ENCODE data around the gene NNMT.
A peak's percentile ranks its signal among the peaks of the same experiment; 100 is the strongest.
"Not testable (repeated sequence)": the region's sequence is repeated elsewhere in the genome, so short reads cannot be mapped to it uniquely, and the experiment has no call there.

NNMT gene

DNA sequence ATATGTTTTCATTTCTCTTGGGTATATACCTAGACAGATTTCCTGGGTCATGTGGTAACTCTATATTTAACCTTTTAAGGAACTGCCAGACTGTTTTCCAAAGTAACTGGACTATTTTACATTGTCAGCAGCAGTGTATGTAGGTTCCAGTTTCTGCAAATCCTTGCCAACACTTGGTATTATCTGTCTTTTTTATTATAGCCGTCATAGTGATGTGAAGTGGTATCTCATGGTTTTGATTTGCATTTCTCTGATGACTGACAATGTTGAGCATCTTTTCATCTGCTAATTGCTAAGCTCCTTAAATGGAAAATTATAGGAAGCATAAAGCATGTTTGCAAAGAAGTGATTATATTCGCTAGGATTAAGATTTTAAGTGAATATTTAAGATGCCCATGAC is 13.9 kb downstream of the NNMT start:
- DNase-seq (ENCODE audit: low read depth in 2 of 2), result no peak

DNA sequence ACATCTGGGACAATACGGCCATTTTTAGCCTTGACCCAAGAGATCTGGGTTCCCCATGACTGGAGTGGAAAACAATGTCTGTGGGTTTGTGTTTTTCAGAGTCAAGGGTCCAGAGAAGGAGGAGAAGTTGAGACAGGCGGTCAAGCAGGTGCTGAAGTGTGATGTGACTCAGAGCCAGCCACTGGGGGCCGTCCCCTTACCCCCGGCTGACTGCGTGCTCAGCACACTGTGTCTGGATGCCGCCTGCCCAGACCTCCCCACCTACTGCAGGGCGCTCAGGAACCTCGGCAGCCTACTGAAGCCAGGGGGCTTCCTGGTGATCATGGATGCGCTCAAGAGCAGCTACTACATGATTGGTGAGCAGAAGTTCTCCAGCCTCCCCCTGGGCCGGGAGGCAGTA is 15.7 kb downstream of the NNMT start:
- no peak for DNase-seq (ENCODE audit: low read depth in 2 of 2)

DNA sequence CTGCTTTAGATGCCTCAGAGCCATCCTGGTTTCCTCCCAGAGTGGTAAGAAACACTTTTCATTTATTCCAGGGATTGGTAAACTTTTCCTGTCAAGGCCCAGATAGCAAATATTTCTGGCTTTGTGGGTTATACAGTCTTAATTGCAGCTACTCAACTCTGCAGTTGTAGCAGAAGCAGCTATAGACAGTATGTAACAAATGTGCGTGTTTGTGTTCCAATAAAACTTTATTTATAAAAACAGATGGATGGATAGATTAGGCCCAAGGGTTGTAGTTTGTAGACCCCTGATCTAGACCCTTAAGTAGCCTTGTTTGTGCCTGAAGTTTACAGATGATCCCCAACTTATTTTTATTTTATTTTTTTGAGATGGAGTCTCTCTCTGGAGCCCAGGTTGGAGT is 17.9 kb downstream of the NNMT start:
- DNase-seq (ENCODE audit: low read depth in 2 of 2), result no peak

DNA sequence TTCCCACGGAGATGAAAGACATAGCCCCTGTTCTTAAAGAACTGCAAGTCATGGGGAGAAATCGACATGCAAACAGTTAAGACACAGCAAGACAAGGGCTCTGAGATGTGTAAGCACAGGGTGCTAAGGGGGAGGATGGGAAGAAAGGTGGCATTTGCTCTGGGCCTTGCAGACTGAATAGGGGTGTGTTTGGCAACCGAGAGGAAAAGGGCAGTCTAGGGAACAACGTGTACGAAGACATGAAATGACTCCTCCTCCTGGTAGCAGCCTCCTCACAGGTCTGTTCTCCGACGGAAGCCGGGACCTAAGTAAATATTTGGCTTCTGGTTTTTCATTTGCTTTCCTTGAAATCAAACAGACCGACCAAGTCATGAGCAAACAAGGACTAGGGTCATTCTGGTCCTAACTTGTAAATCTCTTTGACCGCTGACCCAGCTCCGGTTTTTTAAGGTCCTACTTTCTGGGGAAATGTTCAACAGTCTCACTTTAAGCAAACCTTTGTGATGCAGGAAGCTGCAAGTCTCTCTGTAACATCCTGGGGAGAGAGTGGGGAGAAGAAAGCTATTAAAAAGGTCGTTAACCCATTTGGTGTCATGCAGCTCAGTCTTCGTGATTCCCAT is 19.7 kb downstream of the NNMT start:
- DNase-seq (ENCODE audit: low read depth in 2 of 2), result no peak

DNA sequence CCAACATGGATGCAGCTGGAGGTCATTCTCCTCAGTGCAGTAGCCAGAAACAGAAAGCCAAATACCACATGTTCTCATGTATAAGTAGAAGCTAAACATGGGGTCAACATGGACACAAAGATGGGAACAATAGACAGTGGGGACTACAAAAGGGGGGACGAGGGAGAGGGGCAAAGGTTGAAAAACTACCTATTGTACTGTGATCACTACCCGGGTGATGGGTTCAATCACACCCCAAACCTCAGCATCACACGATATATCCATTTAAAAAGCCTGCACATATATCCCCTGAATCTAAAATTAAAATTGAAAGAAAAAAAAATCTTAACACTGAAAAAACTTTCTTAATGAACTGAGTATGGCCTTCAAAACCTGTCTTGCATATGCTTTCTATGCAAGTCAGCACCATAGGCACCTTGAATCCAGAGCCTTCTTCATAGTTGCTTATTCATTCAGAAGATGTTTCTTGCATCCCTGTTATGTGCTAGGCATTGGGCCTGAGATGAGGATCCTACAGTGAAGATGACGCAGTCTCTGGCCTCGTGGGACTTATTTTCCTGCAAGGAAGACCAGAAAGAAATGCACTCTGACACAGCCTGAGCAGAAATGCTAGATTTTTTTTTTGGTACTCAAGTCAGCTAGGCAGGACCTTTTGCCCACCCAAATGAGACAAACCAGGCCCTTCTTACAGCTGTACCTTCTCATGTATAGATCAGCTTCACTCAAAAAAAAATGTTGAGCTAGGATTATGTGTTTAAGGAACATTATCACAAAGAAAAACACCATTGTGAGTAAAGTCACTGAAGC is 21.0 kb downstream of the NNMT start:
- DNase-seq (ENCODE audit: low read depth in 2 of 2), result no peak

DNA sequence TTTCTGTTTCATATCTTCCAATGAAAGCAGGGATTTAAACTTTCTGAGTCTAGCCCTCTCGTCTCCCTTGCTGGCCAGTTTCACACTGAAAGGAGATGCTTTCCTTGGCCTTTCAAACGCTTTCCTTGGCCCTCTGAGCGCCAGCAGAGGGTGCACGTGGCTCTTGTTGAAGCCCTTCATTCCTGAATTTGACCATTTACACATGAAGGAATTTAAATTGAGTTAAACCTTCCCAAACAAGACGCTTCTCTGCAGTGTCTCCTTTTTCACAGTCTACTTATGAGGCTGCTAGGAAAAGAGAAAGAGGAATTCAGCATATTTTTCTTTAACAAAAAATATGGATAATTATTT is 21.6 kb downstream of the NNMT start:
- no peak for DNase-seq (ENCODE audit: low read depth in 2 of 2)

DNA sequence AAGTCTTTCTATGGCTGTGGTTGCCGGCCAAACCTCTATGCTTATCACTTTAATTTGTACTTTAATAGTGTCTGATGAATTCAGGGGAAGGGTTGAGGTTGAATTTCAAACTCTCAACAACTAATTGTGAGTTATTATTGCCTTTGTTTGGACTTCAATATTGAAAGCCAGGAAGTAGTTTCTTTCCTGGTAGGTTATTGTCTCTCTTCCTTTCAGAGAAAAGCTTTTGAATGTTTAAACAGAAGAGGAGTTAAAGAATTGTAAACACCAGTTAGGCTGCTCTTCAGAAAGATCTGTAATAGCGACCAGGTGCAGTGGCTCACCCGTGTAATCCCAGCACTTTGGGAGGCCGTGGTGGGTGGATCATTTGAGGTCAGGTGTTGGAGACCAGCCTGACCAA is 22.2 kb downstream of the NNMT start:
- no peak for DNase-seq (ENCODE audit: low read depth in 2 of 2)

DNA sequence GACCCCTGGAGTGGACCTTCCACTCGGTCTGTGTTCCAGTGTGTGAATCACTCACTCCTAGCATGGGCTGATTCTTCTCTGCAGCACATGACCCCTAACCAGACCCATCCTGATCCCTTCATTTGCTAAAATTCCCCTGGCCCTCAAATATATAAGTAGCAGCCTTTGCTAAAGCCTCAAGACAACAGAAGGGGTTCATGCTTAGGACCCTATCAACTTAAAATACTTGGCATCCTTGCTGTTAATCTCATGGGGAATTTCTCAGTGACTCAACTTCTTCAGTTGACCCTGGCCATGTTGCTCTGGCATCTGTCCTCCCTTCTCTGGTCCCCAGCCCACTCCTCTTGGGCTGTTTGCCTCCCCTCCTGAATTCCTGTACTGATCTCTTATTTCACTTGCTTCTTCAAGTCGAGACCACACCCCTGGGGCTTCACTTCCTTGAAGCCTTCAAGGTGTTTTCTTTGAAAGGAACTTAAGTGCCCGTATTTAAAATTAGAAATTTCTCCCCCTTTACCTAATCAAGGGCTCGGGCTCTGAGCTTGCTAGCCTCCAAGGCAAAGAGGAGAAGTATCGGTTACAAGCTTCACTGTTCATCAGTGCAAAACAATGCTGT is 23.6 kb downstream of the NNMT start:
- no peak for DNase-seq (ENCODE audit: low read depth in 2 of 2)

DNA sequence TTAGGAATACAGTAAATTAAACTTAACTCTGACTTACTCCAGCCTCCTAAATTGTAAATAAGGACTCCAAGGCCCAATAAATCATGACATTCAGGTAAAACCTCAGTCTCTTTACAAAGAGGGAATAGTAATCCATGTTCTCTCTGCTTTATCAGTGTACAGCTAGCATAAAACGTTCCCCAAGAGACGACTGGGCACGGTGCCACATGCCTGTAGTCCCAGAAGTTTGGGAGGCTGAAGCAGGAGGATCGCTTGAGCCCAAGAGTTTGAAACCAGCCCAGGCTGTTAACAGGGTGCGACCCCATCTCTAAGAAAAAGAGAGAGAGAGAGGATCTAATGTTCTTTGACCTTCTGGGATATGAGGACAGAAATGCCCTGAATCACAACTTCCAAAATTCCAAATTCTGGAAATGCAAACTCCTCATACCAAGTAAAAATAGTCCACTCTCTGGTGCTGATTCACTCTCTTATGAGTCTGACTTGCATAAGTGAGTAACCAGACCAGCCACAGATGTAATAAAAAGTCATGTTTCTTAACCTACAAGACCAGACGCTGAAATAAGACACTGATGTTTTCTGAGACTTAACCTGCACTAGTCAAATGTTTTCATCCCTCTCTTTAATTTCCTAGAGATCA is 25.5 kb downstream of the NNMT start:
- no peak for DNase-seq (ENCODE audit: low read depth in 2 of 2)

DNA sequence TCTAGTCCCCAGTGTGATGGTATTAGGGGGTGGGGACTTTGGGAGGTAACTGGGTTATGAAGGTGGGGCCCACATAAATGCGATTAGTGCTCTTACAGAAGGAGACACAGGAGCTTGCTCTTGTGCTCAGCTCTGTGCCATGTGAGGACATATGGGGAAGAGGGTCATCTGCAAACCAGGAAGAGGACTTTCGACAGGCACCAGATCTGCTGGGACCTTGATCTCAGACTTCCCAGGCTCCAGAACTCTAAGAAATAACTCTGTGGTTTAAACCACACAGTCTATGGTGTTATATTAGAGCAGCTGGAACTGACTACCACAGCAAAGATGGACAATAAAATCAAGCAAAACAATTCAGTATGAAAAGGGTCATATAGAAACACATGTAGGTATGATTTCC is 26.7 kb downstream of the NNMT start:
- no peak for DNase-seq (ENCODE audit: low read depth in 2 of 2)

DNA sequence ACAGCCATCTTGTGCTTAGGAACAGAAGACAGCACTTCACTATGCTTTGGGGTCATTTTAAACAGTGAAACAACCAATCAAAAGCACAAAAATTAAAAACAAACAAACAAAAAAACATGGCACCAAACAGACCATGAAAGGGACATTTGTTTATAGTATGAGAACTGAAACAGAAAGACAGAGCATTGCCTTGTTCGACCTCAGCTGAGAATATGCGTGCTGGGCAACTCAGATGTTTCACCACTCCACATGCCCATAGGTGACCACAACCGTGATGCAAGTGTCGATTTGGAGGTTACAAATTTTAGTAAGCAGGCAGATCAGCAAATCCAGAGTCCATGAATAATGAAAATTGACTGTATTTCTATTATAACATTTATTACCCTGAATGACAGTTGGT is 30.0 kb downstream of the NNMT start:
- DNase-seq (ENCODE audit: low read depth in 2 of 2), result no peak

DNA sequence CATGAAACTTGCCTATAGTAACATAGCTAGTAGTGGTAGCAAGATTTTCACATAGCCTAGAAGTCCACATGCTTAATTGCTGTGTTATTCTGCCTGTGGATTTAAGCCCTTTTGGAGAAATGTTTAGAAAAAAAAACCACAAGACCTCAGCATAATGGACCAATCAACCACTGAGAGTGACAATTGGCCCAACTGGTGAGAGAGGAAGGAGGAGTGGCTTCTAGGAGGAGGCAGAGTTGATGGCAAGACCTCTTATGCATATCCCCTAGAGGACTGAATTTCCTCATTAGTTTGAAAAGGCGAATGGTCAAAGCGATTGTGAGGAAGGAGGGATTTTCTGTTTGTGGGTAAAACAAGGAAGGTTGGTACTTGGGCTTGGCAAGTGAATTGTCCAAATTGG is 30.6 kb downstream of the NNMT start:
- no peak for DNase-seq (ENCODE audit: low read depth in 2 of 2)

DNA sequence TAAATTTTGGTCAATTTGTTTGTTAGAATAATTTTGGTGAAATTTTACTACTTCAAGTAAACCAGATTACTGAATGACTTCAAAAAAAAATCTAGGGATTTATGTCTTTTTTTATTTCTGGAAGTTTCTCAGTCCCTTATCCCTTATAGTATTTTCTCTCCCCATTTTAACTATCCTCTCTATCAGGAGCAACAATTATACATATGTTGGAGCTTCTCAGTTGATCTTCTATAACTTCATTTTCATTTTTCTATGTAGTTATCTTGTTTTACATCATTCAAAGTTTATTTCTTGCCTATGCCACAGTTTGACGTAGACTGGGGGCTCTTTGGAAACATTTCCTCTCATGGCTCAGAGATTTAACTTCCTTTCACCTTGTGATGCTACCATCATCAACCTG is 34.2 kb downstream of the NNMT start:
- DNase-seq (ENCODE audit: low read depth in 2 of 2), result no peak

DNA sequence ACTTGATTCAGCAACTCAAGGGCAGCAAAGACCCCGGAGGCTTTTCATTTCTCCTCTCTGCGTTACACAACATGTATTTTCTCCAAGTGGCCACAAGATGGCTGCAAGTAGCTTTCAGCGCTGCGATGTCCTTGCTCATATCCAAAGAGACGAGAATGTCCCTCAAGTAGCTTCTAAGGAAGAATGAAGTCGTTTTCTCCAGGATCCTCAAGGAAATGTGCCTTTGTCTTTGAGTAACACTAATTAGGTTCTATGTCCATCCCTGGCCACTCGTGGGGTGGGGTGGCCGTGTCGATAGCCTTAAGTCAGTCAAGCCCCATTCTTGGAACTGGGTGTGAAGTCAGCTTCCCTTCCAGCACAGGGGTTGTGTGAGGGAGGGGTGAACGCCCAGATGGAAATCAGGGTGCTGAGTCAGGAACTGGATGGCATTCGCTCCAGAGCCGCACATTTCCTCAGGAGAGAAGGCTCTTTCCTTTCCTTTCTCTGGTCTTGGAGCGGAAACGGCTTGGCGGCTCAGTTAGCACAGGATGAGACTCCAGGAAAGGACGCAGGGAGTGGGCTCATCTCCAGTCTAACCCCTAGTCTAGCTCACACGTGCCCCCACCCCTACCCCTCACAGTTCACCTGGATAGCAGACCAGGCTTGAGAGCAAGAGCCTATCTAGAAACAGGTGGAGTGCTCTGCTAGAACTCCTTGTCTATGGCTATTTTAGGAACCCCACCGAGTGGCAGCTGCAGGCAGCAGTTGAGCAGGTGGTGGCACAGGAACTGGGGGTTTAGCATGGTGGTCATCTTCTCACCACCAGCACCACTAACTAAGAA is 44.3 kb downstream of the NNMT start:
- peak in 1 of 2 donors; percentile 5 for DNase-seq (ENCODE audit: low read depth in 2 of 2)

DNA sequence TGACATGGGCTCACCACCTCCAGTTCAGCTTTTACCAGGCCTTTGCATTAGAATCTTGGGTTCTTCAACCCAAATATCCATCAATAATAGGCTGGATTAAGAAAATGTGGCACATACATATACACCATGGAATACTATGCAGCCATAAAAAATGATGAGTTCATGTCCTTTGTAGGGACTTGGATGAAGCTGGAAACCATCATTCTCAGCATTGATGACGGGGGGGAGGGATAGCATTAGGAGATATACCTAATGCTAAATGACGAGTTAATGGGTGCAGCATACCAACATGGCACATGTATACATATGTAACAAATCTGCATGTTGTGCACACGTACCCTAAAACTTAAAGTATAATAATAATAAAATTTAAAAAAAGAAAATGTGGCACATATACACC is 45.5 kb downstream of the NNMT start:
- DNase-seq (ENCODE audit: low read depth in 2 of 2), result not testable (repeated sequence)

DNA sequence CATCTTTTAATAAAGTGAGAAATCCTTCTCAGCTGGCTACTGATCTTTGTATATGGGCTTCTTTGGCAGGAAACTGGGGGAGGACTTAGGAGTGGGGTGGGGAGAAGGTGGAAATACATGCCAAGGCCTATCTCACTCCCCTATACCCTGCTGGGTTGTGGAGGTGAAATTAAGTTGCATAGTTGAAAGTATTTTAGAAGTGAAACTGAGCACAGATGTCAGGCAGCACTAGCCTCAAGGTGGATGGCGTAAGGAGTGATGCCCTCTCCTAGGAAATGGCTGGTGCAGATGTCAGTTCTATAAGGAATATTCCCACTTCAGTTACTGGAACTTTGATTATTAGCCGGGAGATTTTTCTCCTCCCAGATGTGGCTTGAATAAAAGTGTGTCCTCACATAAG is 46.3 kb downstream of the NNMT start:
- DNase-seq (ENCODE audit: low read depth in 2 of 2), result no peak

DNA sequence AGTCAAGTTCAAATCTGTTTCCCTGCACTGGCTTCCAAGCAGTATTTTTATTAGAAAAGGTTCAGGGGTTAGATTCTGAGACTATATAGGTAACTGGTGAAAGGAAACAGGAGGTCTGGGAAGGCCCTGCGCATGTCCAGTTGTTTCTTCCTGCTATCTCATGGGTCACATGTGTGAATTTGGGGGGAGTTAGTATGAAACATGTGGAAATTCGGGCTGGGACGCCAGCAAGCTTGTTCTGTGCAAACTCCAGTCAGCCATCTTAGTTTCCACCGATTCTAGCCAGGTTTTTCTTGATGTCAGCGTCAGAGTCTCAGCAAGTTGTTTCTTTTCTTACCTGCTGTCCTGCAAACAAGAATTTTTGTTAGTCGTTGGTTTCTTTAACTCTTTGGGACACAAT is 46.8 kb downstream of the NNMT start:
- DNase-seq (ENCODE audit: low read depth in 2 of 2), result no peak

DNA sequence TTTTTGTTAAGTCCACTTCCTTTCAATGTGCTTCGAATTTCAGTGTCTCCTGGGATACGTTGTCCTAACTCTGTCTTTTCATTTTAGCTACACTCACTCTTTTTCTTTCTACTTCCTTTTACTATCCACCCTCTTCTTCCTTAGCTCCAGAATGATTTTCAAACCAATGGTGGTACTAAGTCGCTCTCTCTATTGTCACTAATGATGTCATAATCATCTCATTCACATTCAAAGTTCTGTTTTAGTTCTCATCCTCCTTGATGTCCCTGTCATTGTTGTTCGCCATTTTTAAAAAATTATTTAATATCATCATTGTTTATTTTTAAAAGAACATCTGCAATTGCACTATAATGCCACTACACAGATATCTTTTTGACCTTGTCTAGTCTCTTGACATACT is 47.3 kb downstream of the NNMT start:
- DNase-seq (ENCODE audit: low read depth in 2 of 2), result no peak

DNA sequence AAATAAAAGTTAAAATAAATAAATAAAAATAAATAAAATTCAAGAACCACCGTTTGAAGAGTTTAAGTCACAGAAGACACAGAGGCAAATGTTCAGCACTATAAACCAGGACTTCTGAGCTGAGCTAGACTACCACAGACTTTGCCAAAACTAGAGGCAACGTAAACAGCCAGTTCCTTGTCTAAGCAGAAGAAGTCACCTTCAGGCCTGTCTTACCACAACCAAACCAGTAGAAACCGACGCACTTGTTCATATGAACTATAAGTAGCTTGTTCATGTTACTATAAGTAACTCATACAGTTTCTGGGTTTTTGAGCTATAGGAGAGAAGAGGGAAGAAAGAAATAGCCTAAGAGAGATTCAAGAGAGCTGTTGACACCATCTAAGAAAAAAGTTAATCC is 48.3 kb downstream of the NNMT start:
- no peak for DNase-seq (ENCODE audit: low read depth in 2 of 2)

DNA sequence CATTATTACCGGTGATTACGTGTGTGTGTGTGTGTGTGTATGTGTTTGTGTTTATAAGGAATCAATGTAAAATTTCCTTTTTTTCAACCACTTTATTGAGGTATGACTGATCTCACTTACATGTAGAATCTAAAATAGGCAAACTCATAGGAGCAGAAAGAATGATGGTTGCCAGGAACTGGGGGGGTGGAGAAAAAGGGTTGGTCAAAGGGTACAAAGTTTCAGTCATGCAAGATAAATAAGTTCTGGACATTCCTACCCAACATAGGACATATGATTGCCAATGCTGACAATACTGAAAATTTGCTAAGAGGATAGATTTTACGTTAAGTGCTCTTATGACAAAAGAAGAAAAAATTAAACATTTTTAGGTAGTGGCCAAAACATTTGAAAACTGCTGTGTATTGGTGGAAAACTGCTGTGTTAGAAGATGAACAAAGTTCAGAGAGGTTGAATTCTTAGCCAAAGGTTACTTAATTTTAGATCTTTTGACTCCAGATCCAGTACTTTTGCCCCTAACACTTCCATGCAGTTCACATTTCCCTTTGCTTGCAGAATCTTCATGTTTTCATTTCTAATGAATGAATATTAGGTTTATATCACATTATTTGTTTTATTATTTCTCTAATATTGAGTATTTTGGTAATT is 49.5 kb downstream of the NNMT start:
- no peak for DNase-seq (ENCODE audit: low read depth in 2 of 2)

DNA sequence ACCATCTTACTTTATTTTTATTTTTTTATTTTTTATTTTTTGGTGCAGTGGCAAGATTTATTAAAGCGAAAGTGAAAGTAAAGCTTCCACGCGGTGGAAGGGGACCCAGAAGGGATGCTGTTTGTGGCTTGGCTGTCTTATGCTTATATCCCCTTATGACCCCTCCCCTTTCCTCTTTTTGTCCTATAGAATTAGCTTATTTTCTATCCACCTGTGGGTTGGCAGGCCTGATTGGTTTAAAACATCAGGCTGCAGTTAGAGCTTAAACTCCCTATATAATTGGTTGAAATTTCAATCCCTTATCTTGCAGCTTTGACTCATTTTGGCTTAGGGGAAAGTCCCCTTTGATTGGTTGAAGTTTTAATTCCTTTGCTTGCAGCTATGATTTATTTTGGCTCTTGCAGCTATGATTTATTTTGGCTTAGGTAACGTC is 50.5 kb downstream of the NNMT start:
- no peak for DNase-seq (ENCODE audit: low read depth in 2 of 2)
